Activated CD8-positive, alpha-beta T cell treated with anti-CD3 and anti-CD28 coated beads for 36 hours (primary cell): ENCODE measurements around the gene LMX1B. TPM values are rescaled to one million over a fixed set of nuclear protein-coding genes. Genes with fewer than 3 reads are reported as not detected.

ENCODE experiments used
- ATAC-seq: fragments of 200-7000 bp; cut with Tn5 transposase; one replicate; pipeline ENCODE4 v1.10.0; 2021; ENCODE audit warnings: mild to moderate bottlenecking, moderate library complexity
- CTCF ChIA-PET: fragments of 350-600 bp; sonication (Branson Sonifier 250); formaldehyde crosslinking; loops from one replicate; lab custom pipeline; 2021; ENCODE audit warnings: antibody characterized with exemption; lab: Charles Lee
- POLR2A ChIA-PET: fragments of 350-600 bp; sonication (Branson Sonifier 250); formaldehyde crosslinking; loops from one replicate; lab custom pipeline; 2021; ENCODE audit warnings: antibody characterized with exemption; lab: Charles Lee
- DNase-seq: peaks from one replicate; pipeline ENCODE4 v3.0.0-alpha.2; 2020
- H3K27ac Mint-ChIP-seq: one replicate; pipeline ENCODE4 v1.8.0; 2021; ENCODE audit warnings: mild to moderate bottlenecking, mixed read lengths
- H3K27me3 Mint-ChIP-seq: one replicate; pipeline ENCODE4 v1.8.0; 2021; ENCODE audit warnings: mixed read lengths
- H3K36me3 Mint-ChIP-seq: one replicate; pipeline ENCODE4 v1.8.0; 2021; ENCODE audit warnings: low read depth, mixed read lengths
- H3K4me1 Mint-ChIP-seq: one replicate; pipeline ENCODE4 v1.8.0; 2021; ENCODE audit warnings: low read depth, mixed read lengths
- H3K4me3 Mint-ChIP-seq: one replicate; pipeline ENCODE4 v1.8.0; 2021; ENCODE audit warnings: mild to moderate bottlenecking, moderate library complexity, mixed read lengths
- H3K9me3 Mint-ChIP-seq: one replicate; pipeline ENCODE4 v1.8.0; 2021; ENCODE audit warnings: mixed read lengths
- intact Hi-C: fragments of 100-400 bp; cut with micrococcal nuclease; formaldehyde crosslinking; loops from one replicate; pipeline ENCODE4 v1.10.0; 2022
- total RNA-seq, 2 experiments: library from RNA; stranded (reverse); gene quantifications; one replicate each; pipeline ENCODE4 v1.2.3, GENCODE V29; 2021
- TF ChIP-seq, protein P1 (sequence below): fragments of 200-600 bp; IDR thresholded peaks from one replicate; pipeline ENCODE4 v1.8.0; 2022; ENCODE audit warnings: antibody characterized with exemption, mild to moderate bottlenecking

The LMX1B gene
- total RNA-seq, 2 experiments from 2014 or later = not detected

DNA sequence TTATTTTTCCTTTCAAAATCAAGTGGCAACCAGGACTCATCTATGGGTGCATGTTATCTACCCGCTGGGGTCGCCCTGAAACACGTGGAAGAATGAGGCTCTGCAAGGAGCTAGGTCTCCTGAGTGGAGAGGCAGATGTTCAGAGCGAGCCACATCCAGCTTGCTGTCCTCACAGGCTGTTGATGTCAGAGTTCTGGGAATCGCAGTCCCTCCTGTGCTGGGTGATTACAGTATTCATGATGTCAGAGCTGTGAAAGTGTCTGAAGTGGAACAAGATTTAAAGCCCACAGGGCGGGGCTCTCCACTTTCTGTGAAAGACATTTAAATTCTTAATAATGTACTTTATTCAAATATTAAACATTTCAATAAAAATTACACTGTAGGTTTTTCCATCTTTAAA lies 24.4 kb upstream of the LMX1B start:
- no peaks in the 10 kb centered on the region for H3K9me3 Mint-ChIP-seq
- CTCF ChIA-PET = no interaction called here
- no peaks in the 10 kb centered on the region for H3K4me1 Mint-ChIP-seq
- no peak for ATAC-seq
- DNase-seq = no peak
- TF ChIP-seq, protein P1, sequence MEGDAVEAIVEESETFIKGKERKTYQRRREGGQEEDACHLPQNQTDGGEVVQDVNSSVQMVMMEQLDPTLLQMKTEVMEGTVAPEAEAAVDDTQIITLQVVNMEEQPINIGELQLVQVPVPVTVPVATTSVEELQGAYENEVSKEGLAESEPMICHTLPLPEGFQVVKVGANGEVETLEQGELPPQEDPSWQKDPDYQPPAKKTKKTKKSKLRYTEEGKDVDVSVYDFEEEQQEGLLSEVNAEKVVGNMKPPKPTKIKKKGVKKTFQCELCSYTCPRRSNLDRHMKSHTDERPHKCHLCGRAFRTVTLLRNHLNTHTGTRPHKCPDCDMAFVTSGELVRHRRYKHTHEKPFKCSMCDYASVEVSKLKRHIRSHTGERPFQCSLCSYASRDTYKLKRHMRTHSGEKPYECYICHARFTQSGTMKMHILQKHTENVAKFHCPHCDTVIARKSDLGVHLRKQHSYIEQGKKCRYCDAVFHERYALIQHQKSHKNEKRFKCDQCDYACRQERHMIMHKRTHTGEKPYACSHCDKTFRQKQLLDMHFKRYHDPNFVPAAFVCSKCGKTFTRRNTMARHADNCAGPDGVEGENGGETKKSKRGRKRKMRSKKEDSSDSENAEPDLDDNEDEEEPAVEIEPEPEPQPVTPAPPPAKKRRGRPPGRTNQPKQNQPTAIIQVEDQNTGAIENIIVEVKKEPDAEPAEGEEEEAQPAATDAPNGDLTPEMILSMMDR = no peak
- intact Hi-C loops = no loop called here
- peaks cover 31% of the 10 kb centered on the region for H3K27me3 Mint-ChIP-seq
- no peaks in the 10 kb centered on the region for H3K36me3 Mint-ChIP-seq
- no peak overlapping the region for H3K4me3 Mint-ChIP-seq
- POLR2A ChIA-PET = no interaction called here
- no peak overlapping the region for H3K27ac Mint-ChIP-seq

DNA sequence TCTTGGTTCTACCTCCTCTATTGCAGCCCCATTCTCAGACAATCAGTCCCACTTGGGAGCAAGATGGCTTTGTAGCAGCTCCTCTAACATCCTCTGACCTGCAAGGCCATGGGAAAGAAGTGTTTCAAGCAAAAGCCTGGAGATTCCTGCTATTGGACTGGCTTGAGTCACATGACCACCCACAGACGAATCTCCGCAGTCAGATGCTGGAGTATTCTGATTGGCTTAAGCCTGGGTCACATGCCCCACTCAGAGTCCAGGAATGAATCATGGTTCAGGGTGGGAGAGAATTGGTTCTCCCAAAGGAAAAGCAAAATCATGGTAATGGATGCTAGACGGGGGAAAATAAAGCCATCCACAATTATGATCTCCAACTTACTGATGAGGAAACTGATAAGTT lies 22.6 kb upstream of the LMX1B start:
- H3K27me3 Mint-ChIP-seq = peaks cover 31% of the 10 kb centered on the region
- H3K27ac Mint-ChIP-seq = no peak overlapping the region
- no peaks in the 10 kb centered on the region for H3K9me3 Mint-ChIP-seq
- ChIA-PET POLR2A (no interaction called here), CTCF (interaction anchor here (0.6 kb wide), 1 partner anchor 159 kb away, joined by 3 read pairs; no protein-coding TSS in a partner anchor)
- intact Hi-C loops = no loop called here
- TF ChIP-seq, protein P1 = no peak
- no peak overlapping the region for H3K4me3 Mint-ChIP-seq
- H3K4me1 Mint-ChIP-seq = no peaks in the 10 kb centered on the region
- DNase-seq (no peak), ATAC-seq (no peak)
- H3K36me3 Mint-ChIP-seq = no peaks in the 10 kb centered on the region

DNA sequence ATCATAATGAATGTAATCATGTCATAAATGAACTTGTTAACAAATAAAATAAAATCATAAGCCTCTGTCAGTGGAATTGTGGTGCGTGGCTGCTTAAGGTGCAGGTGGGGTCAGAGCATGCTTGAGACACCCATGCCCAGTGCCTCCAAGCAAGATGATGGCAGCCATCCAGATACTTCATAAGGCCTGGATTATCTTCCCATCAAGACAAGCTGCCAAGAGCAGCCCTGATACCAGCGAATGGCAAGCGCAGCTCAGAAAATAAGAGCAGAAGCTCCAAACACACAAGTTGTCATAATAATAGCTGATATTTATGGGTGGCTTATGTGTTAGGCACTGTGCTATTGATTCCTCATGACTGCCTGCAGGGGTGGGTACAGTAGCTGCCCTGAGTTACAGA lies 21.8 kb upstream of the LMX1B start:
- Mint-ChIP-seq H3K9me3 (no peaks in the 10 kb centered on the region), H3K27me3 (peaks cover 33% of the 10 kb centered on the region), H3K27ac (no peak overlapping the region), H3K4me3 (no peak overlapping the region), H3K4me1 (no peaks in the 10 kb centered on the region), H3K36me3 (no peaks in the 10 kb centered on the region)
- TF ChIP-seq, protein P1 = no peak
- POLR2A ChIA-PET = no interaction called here
- ATAC-seq = no peak
- no peak for DNase-seq
- intact Hi-C loops = no loop called here
- CTCF ChIA-PET = no interaction called here

DNA sequence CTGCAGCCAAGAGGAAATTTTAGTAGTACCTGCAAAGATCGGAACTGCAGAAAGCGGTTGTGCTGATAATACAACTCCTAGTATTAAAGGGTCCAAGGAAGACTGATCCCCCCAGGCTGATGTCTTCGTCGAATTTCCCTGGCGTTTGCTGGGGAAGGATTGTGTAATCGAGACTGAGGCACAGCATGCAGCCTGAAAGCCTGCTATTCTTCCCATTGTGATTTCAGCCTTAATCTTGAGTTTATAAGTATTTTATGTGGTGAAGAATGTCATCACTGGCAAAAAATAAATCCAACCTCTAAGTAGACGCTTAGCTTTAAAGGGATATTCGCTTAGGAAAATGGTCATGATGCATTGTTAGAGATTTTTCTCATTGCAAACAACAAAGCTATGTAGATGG lies 21.3 kb upstream of the LMX1B start:
- Mint-ChIP-seq H3K4me1 (no peaks in the 10 kb centered on the region), H3K4me3 (no peak overlapping the region), H3K36me3 (no peaks in the 10 kb centered on the region), H3K9me3 (no peaks in the 10 kb centered on the region), H3K27me3 (peaks cover 31% of the 10 kb centered on the region), H3K27ac (no peak overlapping the region)
- TF ChIP-seq, protein P1 = no peak
- no peak for DNase-seq
- intact Hi-C loops = no loop called here
- no peak for ATAC-seq
- POLR2A ChIA-PET = interaction anchor here (0.6 kb wide), 1 partner anchor 426 kb away, joined by 3 read pairs; no protein-coding TSS in a partner anchor
- CTCF ChIA-PET = interaction anchor here (1.6 to 2.1 kb wide), 2 partner anchors 35 to 111 kb away, joined by 5 to 7 read pairs; no protein-coding TSS in a partner anchor

DNA sequence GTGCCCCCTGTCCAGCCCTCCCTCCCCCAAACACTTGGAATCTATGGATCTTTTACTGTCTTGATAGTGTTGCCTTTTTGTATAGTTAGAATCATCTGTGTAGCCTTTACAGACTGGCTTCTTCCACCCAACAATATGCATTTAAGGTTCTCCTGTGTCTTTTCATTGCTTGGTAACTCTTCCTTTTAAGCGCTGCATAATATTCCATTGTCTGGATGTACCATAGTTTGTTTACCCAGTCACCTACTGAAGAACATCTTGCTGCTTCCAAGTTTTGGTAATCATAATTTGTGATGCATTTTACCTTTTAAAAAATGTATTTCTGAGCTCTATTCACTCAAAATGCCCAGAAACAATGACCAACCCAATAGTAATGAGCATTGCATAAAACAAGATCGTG lies 17.7 kb upstream of the LMX1B start:
- POLR2A ChIA-PET = no interaction called here
- TF ChIP-seq, protein P1 = no peak
- ATAC-seq (no peak), DNase-seq (no peak)
- no peaks in the 10 kb centered on the region for H3K4me1 Mint-ChIP-seq
- no peak overlapping the region for H3K27ac Mint-ChIP-seq
- no peaks in the 10 kb centered on the region for H3K36me3 Mint-ChIP-seq
- H3K27me3 Mint-ChIP-seq = peaks cover 26% of the 10 kb centered on the region
- intact Hi-C loops = no loop called here
- CTCF ChIA-PET = no interaction called here
- H3K4me3 Mint-ChIP-seq = no peak overlapping the region
- no peaks in the 10 kb centered on the region for H3K9me3 Mint-ChIP-seq
